HG03575 (cell line): ENCODE data around the gene YWHAG.
"Not testable (repeated sequence)": the region's sequence is repeated elsewhere in the genome, so short reads cannot be mapped to it uniquely, and the experiment has no call there.

ENCODE experiments used
- ATAC-seq: cut with Tn5 transposase; IDR thresholded peaks from one replicate; pipeline ENCODE4 v1.9.1; 2021; ENCODE audit not compliant: unreplicated experiment, insufficient number of reproducible peaks, low FRiP score; ENCODE audit errors: extremely low read depth

Gene YWHAG

DNA sequence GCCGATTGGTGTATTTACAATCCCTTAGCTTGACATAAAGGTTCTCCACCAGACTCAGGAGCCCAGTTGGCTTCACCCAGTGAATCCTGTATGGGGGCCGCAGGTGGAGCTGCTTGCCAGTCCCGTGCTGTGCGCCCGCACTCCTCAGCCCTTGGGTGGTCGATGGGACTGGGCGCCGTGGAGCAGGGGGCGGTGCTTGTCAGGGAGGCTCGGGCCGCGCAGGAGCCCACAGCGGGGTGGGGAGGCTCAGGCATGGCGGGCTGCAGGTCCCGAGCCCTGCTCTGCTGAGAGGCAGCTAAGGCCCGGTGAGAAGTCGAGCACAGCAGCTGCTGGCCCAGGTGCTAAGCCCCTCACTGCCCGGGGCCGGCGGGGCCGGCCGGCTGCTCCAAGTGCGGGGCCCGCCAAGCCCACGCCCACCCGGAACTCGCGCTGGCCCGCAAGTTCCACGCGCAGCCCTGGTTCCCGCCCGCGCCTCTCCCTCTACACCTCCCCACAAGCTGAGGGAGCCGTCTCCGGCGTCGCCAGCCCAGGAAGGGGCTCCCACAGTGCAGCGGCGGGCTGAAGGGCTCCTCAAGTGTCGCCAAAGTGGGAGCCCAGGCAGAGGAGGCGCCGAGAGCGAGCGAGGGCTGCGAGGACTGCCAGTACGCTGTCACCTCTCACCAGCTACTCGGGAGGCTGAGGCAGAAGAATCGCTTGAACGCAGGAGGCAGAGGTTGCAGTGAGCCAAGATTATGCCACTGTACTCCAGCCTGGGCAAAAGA, 49.3 kb downstream of the YWHAG start:
- ATAC-seq, result not testable (repeated sequence)

DNA sequence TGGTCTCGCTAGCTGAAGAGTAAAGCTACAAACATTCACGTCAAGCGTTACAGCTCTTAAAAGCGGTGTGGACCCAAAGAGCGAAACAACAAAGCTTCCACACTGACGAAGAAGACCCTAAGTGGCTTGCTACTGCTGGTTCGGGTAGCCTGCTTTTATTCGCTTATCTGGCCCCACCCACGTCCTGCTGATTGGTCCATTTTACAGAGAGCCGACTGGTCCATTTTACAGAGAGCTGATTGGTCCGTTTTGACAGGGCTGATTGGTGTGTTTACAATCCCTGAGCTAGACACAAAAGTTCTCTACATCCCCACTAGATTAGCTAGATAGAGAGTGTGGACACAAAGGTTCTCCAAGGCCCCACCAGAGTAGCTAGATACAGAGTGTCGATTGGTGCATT, 49.9 kb downstream of the YWHAG start:
- not testable (repeated sequence) for ATAC-seq

DNA sequence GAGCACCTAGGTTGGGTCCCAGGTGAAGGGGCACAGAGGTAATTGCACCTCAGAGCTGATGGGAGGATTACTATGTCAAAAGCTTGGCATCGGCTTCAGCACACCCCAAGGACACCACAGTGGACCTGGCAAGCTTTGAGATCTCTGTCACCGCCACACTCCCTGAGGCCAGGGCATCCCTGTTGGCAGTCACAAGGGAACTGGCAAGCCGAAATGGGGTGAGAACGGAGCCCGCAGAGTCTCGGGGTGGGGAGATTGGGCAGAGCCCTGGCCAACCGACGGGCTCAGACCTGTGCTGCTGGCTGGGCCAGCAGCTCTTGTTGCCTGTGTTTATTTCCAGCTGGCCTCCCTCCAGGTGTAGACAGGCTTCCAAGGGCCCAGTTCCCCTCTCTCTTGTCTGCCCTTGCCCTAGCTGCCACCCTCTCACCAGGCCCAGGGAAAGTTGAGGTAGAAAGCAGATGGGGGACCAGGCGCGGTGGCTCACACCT, 53.9 kb downstream of the YWHAG start:
- ATAC-seq, result no peak

DNA sequence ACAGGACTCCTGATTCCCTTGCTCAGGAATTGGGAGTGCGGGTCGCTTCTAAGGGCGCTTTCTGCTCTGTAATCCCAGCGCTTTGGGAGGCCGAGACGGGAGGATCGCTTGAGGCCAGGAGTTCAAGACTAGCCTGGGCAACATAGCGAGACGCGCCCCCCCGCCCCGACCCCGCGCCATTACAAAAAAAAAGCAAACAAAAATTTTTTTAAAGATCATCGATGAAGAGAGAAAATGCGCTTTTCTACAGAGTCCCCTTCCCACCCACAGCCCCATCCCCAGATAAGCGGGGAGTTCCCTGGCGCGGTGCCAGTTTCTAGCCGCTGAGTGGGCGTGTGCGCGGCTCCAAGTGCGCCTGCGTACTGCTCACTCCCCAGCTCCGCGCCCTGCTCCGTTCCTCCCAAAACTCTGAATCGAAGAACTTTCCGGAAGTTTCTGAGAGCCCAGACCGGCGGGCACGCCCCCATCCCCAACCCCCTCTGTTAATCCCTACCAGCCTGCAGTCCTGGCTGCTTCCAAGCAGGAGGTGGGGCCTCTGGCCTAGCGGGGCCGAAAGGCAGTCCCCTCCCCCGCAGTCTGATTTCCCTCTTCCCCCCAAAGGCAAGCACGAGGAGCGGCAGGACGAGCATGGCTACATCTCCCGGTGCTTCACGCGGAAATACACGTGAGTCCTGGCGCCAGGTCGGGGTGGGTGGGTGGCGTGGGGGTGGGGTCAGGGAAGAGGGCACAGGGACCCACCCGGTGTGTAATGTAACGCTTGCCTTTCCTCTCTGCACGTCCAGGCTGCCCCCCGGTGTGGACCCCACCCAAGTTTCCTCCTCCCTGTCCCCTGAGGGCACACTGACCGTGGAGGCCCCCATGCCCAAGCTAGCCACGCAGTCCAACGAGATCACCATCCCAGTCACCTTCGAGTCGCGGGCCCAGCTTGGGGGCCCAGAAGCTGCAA, 55.3 kb downstream of the YWHAG start:
- ATAC-seq, result no peak

DNA sequence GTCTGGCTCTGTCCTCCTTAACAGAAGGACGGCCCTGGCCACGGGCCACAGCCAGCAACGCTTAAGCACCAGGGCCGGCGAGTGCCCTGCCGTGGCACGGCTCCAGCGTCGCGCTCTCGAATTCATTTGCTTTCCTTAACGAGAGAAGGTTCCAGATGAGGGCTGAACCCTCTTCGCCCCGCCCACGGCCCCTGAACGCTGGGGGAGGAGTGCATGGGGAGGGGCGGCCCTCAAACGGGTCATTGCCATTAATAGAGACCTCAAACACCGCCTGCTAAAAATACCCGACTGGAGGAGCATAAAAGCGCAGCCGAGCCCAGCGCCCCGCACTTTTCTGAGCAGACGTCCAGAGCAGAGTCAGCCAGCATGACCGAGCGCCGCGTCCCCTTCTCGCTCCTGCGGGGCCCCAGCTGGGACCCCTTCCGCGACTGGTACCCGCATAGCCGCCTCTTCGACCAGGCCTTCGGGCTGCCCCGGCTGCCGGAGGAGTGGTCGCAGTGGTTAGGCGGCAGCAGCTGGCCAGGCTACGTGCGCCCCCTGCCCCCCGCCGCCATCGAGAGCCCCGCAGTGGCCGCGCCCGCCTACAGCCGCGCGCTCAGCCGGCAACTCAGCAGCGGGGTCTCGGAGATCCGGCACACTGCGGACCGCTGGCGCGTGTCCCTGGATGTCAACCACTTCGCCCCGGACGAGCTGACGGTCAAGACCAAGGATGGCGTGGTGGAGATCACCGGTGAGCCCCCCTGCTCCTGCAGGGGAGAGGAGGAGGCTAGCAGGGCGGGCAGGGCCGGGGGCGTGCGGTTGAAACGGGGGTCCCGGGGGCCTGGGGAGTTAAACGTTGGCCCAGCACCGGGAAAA, 56.2 kb downstream of the YWHAG start, which contains the start of gene HSPB1:
HSPB1 (plus strand) TSS at position 327 of the 855 bp plus-strand sequence; CDS start at position 367, 40 bp downstream.
- no peak for ATAC-seq

DNA sequence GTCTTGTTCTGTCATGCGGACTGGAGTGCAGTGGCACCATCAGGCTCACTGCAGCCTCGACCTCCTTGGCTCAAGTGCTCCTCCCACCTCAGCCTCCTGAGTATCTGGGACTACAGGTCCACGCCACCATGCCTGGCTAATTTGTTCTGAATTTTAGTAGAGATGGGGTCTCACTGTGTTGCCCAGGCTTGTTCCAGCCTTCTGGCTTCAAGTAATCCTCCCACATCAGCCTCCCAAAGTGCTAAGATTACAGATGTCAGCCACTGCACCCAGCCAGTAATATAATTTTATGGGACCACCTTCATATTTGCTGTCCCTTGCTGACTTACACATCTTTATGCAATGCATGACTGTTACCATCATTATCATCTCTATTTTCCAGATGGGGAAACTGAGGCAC, 57.8 kb downstream of the YWHAG start:
- no peak for ATAC-seq

DNA sequence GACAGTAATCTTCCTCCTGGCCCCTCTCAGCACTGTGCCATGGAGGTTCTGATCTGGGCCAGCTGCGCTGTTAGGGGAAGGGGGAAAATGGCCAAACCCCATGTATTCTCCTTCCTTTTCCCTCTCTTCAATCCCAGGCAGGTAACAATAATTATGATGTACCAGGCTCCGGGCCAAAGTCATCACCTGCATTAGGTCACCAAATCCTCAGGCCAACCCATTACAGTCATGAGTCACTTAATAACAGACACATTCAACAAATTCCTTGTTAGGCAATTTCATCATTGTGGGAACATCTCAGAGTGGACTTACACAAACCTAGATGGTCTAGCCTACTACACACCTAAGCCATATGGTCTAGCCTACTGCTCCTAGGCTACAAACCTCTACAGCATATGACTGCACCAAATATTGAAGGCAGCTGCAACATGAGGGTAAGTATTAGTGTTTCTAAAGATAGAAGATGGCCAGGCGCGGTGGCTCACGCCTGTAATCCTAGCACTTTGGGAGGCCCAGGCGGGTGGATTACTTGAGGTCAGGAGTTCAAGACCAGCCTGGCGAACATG, 58.5 kb downstream of the YWHAG start:
- no peak for ATAC-seq

DNA sequence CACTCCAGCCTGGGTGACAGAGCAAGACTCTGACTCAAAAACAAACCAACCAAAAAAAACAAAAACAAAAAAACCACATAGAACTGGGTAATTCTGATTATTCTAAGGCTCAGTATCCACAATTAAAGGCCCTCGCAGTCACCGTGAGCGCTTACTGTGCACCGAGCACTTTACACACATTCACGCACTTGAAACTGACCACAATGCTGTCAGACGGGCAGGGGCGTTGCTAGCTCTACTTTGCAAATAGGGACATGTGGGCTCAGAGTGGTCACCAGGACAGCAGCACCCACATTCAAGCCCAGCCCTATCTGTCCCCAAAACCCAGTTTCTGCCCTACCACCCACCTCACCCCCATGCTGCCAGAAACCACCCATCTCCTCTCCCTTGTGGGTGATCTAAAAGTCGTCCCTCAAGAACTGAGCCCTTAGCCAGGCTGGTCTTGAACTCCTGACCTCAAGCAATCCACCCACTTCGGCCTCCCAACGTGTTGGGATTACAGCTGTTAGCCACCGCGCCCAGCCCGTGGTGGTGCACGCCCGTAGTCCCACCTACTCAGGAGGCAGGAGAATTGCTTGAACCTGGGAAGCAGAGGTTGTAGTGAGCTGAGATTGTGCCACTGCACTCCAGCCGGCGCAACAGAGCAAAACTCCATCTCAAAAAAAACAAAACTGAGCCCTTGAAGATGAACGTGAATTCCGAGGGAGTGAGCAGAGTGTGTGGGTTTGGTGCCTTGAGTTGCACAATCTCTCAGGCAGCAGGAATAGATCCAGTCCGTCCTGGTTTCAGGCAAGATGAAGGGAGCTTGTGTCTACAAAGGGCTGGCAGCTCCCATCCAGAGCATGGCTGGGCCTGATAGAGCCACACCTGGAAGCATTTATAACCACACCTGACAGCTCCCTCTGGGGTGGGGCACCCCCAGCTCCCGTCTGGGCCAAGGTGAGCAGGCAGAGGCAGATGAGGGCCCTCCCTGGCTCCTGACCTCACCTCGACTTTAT, 61.7 kb downstream of the YWHAG start:
- ATAC-seq, result no peak

DNA sequence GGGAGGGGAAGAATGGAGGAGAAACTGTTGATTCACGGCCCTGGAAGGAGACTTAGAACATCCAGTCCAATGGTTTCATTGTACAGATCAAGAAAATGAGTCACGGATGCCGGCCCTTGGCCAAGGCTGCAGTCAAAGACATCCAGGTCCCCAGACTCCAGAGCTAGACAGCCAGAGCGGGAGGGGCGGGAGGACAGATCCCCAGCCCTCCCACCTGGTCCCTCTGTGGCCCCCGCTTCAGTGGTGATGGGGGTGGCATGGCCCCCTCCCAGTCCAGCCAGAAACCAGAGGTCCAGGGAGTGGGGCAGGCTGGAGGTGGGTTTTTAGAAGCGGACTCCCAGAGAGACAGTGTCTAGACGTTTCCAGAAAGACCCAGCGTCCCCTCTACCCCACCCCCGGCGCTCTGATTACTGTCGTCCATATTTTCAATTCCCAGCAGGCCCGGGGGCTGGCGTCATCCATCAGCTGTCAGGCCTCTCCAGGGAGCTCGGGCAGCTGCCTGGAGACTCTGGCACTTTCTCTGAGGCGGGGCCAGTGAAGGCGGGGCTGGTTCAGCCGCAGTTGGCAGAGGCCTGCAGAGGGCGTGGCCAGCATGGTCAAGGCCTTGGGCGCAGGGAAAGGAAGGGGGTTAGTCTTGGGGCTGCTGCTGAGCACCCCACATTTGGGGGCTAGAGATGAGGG, 64.3 kb downstream of the YWHAG start:
- no peak for ATAC-seq

DNA sequence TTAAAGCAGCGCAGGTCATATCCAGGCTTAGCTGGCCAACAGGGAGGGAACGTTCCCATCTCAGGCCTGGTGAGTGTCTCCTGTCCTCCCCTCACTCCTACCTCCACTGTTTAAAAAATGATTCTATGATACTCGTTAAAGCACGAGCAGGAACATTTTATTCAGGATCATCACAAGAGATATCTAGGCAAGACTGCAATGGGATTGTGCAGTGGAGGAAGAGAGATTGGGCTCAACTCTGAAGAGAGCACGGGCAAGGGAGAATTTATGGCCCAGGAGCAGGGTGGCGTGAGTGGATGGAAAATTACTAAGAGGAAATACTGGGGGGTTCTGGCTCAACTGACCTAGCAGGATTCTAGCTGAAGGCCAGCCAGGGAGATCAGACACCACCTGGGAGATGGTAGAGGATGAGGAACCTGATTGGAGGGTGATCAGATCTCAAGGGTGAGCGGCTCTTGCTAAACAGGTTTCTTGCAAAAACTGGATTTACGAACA, 65.3 kb downstream of the YWHAG start:
- no peak for ATAC-seq

DNA sequence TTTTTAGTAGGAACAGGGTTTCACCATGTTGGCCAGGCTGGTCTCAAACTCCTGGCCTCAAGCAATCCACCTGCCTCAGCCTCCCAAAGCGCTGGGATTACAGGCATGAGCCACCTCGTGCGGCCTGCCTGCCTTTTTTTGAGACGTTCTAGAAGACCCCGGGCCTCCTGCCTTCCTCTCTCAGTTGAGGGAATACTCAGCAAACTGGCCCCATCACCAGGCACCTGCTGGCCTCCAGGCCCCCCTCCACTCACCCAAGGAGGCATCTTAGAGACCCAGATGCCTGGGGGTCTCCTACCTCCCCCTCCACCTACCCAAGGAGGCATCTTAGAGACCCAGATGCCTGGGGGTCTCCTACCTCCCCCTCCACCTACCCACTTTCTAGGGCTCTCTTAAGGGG, 65.9 kb downstream of the YWHAG start:
- not testable (repeated sequence) for ATAC-seq

DNA sequence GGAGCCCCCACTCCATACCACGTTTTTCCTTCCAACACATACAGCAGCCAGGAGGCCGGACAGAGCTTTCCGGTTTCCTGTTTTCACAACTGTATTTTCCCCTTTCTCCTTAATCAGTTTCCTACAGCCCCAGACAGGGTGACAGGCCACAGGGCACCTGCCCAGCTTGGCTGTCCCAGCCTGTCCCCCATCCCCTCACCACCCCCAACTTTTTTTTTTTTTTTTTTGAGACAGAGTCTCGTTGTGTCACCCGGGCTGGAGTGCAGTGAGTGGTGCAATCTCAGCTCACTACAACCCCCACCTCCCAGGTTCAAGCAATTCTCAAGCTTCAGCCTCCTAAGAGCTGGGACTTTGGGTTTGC, 66.6 kb downstream of the YWHAG start:
- no peak for ATAC-seq

DNA sequence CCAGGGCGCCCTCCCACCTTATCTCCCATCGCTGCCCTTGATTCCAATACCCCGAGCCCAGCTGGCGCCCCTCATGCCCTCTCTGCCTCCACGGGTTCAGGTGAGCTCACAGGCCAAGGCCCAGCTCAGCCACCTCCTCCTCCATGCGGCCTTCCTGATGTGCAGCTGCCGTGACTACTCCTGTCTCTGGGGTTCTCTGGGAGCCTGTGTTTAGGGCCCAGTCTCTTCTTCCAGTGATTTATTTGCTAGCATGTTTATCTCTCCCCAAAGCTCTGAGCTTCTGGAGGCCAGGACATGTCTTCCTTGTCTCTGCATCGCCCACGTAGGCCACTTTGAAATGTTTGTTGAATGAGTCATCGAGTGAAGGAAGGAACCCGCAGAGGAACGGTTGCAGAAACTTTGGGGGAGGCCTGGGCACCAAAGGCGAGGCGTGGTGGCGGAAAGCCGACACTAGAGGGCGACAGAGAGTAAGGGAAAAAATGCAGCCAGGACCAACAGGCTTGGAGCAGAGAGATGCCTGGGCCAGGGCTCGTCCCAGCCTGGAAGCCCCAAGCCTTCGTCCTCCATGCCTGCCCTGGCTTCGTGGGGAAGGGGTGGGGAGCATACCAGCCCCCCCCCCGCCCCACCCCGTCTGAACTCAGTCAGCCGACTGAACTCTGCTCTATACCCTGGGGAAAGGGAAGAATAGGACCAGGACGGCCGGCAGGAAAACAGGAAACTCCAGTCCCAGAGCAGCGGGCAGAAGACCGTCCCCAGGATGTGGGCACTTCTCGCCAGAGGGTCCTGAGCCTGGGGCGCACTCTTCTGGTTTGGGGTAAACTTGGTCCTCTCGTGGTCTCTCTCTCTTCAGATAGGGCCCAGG, 67.2 kb downstream of the YWHAG start:
- peak; percentile 43 for ATAC-seq

DNA sequence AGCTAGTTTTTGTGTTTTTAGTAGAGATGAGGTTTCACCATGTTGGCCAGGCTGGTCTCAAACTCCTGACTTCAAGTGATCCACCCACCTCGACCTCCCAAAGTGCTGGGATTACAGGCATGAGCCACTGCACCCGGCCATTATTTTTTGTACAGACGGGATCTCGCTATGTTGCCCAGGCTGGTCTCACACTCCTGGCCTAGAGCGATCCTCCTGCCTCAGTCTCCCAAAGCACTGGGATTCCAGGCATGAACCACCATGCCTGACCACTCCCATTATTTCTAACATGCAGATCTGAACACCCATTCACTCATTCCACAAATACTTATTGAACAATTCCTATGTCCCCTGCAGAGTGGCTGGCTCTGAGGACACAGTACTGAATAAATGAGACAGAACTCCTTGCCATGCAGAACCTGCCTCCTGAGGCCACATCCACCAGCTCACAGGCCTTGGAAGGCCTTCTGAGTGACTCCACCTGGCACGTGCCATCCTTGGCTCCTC, 67.9 kb downstream of the YWHAG start:
- not testable (repeated sequence) for ATAC-seq

DNA sequence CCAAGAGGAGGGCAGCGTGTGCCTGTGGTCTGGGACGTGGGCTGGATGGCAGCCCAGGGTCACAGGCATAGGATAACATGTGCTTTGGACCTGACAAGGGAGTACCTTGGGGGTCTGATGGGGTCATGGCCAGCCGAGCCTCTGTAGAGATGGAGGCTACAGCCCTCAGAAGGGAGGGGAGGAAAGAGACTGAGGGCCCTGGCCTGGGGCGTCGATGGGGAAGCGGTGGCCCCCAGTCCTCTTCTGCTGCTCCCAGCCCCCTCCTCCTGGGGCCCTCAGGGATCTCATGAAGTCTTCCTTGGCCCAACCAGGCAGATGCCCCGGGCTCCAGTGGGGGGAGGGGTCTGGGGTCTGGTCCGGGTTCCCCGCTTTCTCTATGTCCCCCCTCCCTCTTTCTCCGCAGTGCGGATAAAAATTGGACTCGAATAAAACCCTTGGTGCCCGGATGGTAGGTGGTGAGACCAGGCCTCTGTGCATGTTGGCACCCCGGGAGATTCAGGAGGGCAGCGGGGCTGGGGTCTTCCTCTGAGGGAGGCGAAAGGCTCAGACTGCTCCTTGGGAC, 71.9 kb downstream of the YWHAG start:
- ATAC-seq, result no peak
